ENCODE measurements around the gene FFAR1. TPM values are rescaled to one million over a fixed set of nuclear protein-coding genes. Genes with fewer than 3 reads are reported as not detected.

Gene FFAR1
- total RNA-seq, 1 donor from 2014 or later: 0.06 TPM

DNA sequence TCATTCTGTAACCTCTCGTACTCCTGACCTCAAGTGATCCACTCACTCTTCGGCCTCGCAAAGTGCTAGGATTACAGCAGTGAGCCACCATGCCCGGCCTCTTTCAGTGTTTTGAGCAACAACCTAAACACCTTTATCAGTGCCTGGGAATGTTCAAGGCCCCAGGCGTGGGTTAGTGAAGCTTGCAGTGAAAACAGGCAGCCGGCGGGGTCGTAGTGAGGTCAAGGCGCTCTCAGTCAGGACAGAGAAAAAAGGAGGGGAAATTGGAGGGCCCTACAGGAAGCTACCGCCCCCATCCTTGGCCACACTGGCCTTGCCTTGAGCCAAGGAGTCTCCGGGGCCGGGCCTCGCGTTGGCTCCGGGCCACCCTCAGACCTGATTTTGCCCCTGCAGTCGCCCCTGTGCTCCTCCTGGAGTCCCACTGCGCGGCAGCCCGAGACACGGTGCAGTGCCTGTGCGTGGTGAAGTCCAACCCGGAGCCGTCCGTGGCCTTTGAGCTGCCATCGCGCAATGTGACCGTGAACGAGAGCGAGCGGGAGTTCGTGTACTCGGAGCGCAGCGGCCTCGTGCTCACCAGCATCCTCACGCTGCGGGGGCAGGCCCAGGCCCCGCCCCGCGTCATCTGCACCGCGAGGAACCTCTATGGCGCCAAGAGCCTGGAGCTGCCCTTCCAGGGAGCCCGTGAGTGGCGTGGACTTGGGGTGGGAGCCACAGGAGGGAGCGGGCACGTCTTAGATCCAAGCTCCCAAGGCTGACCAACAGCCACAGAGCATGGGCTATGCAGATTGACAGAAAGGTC lies 38.0 kb upstream of the FFAR1 start:
- peak; percentile 18 for DNase-seq (ENCODE audit: low read depth)
- no peak for TF ChIP-seq CTCF (conservative IDR thresholded peaks at IDR 0.05; ENCODE audit: low read depth, low read length)
- no peak overlapping the region for H3K4me3 ChIP-seq (ENCODE audit: low read depth, low read length)

DNA sequence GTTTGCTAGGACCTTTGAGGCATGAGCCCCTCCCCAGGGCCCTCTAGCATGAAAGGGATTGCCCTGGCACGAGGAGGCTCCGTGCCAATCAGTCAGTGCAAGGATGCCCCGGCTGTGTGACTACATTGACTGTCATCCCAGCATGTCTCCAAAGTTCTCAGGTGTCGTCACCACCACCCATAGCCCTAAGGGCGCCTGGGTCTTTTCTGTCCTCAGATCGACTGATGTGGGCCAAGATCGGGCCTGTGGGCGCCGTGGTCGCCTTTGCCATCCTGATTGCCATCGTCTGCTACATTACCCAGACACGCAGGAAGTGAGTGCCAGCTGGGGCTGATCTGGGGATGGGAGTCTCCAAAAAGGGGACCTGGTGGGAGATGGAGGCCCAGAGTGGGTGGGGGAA lies 37.4 kb upstream of the FFAR1 start:
- DNase-seq (ENCODE audit: low read depth): no peak
- TF ChIP-seq CTCF (conservative IDR thresholded peaks at IDR 0.05; ENCODE audit: low read depth, low read length): no peak
- H3K4me3 ChIP-seq (ENCODE audit: low read depth, low read length): no peak overlapping the region

- TF ChIP-seq CTCF (conservative IDR thresholded peaks at IDR 0.05; ENCODE audit: low read depth, low read length): no peak
- no peak for DNase-seq (ENCODE audit: low read depth)
- no peak overlapping the region for H3K4me3 ChIP-seq (ENCODE audit: low read depth, low read length)
Measured at GRCh38 chr19:35310811-35311465, 36.8 kb upstream of the FFAR1 start.

DNA sequence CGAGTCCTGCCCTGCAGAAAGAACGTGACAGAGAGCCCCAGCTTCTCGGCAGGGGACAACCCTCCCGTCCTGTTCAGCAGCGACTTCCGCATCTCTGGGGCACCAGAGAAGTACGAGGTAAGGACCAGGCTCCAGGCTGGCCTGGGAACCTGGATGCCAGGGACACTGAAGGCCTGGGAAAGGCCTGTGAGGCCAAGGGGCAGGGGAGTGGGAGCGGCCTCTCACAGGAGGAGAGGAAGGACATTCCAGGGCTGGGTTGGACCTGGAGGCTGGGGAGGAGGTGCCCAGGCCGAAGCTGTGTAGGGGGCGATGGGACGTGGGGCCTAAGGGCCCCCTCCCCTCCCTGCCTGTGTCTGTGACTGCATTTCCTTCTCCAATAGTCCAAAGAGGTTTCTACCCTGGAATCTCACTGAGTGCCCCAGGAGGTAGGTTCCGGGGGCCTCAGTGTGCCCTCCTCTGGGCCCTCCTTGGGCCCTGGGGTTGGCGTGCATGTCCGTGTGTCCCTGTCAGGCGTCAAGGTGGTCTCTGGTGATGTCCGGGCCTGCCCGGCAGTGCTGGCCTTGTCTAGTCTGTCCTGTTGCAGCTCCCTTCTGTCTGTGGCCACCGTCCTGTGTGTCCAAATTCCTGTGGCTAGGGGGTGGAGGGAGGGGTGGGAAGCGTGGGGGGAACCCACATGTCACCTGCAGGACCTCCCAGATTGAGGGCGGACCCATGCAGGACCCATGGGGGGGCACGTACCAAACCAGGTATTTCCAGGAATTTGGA lies 35.6 kb upstream of the FFAR1 start:
- DNase-seq (ENCODE audit: low read depth): no peak
- TF ChIP-seq CTCF (conservative IDR thresholded peaks at IDR 0.05; ENCODE audit: low read depth, low read length): no peak
- H3K4me3 ChIP-seq (ENCODE audit: low read depth, low read length): no peak overlapping the region

- no peak for TF ChIP-seq CTCF (conservative IDR thresholded peaks at IDR 0.05; ENCODE audit: low read depth, low read length)
- DNase-seq (ENCODE audit: low read depth): no peak
Measured at GRCh38 chr19:35313587-35313986, 34.1 kb upstream of the FFAR1 start.

GRCh38 chr19:35314031-35314430 lies 33.7 kb upstream of the FFAR1 start:
- no peak overlapping the region for H3K4me3 ChIP-seq (ENCODE audit: low read depth, low read length)
- DNase-seq (ENCODE audit: low read depth): no peak
- TF ChIP-seq CTCF (conservative IDR thresholded peaks at IDR 0.05; ENCODE audit: low read depth, low read length): no peak

More at GRCh38 chr19:35313587-35313986, 34.1 kb upstream of the FFAR1 start:
- no peak overlapping the region for H3K4me3 ChIP-seq (ENCODE audit: low read depth, low read length)
